ENCODE measurements around the gene EPHB1. TPM values are rescaled to one million over a fixed set of nuclear protein-coding genes. Genes with fewer than 3 reads are reported as not detected.

Gene EPHB1
- total RNA-seq, 2 donors from 2014 or later: 2.3 to 21.2 TPM

DNA sequence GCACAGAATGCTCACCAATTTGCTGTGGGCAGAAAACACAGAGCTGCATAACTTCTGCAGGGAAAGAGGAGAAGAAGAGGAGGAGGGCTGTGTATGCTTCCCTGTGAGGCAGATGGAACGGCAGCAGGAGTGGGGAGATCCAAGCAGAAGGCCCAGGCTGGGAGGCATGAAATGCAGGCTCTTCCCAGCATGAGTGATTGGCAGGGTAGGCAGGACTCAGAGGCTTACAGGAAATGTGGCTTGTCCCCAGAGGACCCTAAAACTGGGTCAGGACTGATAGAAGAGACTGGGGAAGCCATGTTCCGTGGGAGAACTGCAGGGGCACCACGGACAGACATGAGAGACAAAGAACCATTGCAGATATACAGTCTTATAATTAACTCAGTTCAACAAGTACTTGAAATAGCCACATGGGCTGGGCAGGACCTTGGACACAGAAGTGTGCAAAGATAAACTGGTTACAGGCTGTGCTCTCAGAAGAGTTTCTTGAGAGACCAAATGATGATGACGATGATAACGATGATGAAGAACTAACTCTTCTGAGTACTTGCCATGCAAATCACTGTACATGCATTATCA is 286.9 kb downstream of the EPHB1 start:
- H3K9me3 ChIP-seq: no peaks in the 10 kb centered on the region
- intact Hi-C loops (cut with DNase I): no loop called here
- no peak for DNase-seq (ENCODE audit: low spot score)
- no peaks in the 10 kb centered on the region for H3K4me1 ChIP-seq (replicated peaks)
- no peaks in the 10 kb centered on the region for H3K27me3 ChIP-seq (replicated peaks; ENCODE audit: insufficient read depth)
- no peak overlapping the region for H3K4me3 ChIP-seq
- no peaks in the 10 kb centered on the region for H3K36me3 ChIP-seq
- H3K27ac ChIP-seq: no peak overlapping the region
- WGBS: 74% methylated on average over 5 of the region's 5 CpGs
- TF ChIP-seq POLR2A (IDR thresholded peaks at IDR 0.05) (no peak), POLR2AphosphoS5 (IDR thresholded peaks at IDR 0.05) (no peak), CTCF (IDR thresholded peaks at IDR 0.05) (no peak)

DNA sequence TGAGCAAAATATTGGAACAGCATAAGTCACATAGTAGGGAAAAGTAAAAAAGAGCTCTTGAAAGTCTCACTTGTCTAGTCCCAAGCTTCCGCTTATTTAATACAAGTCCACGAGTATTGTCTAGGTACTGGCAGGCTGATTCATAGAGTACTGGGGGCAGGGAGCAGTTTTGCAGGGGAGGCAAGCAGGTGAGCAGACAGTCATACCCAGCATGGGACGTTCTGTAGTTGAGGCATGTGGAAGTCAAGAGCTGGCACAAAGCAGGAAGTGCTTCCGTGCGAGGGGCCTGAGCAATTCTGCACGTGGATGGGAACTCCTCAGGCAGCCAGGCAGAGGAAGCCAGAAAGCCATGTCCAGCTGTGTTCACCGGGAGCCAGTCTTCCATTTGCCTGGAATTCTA is 287.6 kb downstream of the EPHB1 start:
- H3K9me3 ChIP-seq: no peaks in the 10 kb centered on the region
- DNase-seq (ENCODE audit: low spot score): no peak
- H3K4me1 ChIP-seq (replicated peaks): no peaks in the 10 kb centered on the region
- no peak overlapping the region for H3K27ac ChIP-seq
- WGBS: 66% methylated on average over 7 of the region's 7 CpGs
- intact Hi-C loops (cut with DNase I): no loop called here
- TF ChIP-seq POLR2AphosphoS5 (IDR thresholded peaks at IDR 0.05) (no peak), CTCF (IDR thresholded peaks at IDR 0.05) (no peak), POLR2A (IDR thresholded peaks at IDR 0.05) (no peak)
- H3K4me3 ChIP-seq: no peak overlapping the region
- H3K27me3 ChIP-seq (replicated peaks; ENCODE audit: insufficient read depth): no peaks in the 10 kb centered on the region
- no peaks in the 10 kb centered on the region for H3K36me3 ChIP-seq

DNA sequence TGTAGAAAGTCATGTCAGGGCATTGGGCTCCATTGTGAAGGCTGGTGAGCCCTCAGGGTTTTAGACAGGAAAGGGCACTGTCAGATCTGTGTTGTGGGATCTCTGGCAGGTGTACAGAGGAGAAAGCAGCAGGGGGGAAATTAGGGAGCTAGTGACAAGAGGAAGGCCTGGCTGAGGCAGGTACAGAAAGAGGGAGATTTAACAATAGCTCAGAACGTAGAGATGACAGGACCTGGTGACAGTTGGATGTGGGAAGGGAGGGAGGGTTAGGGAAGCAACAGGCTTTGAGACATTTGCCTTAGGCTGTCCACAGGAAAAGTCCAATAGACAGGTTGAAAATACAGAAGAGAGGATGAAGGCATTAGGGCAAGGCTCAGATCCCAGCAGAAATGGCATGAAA is 288.1 kb downstream of the EPHB1 start:
- H3K4me3 ChIP-seq: no peak overlapping the region
- H3K27me3 ChIP-seq (replicated peaks; ENCODE audit: insufficient read depth): no peaks in the 10 kb centered on the region
- no peak for TF ChIP-seq POLR2A (IDR thresholded peaks at IDR 0.05)
- TF ChIP-seq CTCF (IDR thresholded peaks at IDR 0.05): no peak
- no peak for TF ChIP-seq POLR2AphosphoS5 (IDR thresholded peaks at IDR 0.05)
- no peak overlapping the region for H3K27ac ChIP-seq
- H3K4me1 ChIP-seq (replicated peaks): no peaks in the 10 kb centered on the region
- no peaks in the 10 kb centered on the region for H3K9me3 ChIP-seq
- WGBS: 69% methylated on average over 1 of the region's 1 CpG
- no peak for DNase-seq (ENCODE audit: low spot score)
- intact Hi-C loops (cut with DNase I): no loop called here
- H3K36me3 ChIP-seq: no peaks in the 10 kb centered on the region

DNA sequence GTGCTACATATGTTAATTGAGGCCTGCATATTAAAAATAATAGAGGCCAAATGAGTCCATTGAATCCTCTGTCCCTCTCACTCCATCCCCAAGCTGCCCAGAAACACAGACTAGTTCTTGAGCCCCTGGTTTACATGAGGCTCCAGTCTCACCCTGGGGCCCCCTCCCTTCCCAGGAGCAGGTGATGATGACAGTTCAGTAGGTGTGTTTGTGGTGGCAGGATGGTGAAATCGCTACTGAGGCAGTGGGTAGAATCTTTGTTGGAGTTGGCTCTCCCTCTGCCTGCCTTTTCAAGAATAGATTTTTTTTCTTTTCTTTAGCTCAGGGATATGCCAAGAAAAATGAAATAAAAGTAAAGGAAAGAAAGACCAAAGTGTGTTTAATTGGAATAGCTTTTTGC is 288.7 kb downstream of the EPHB1 start:
- H3K36me3 ChIP-seq: no peaks in the 10 kb centered on the region
- no peaks in the 10 kb centered on the region for H3K27me3 ChIP-seq (replicated peaks; ENCODE audit: insufficient read depth)
- H3K9me3 ChIP-seq: no peaks in the 10 kb centered on the region
- no peak overlapping the region for H3K27ac ChIP-seq
- intact Hi-C loops (cut with DNase I): no loop called here
- DNase-seq (ENCODE audit: low spot score): no peak
- no peak overlapping the region for H3K4me3 ChIP-seq
- 31% methylated on average over 1 of the region's 1 CpG for WGBS
- no peaks in the 10 kb centered on the region for H3K4me1 ChIP-seq (replicated peaks)
- TF ChIP-seq POLR2A (IDR thresholded peaks at IDR 0.05) (no peak), POLR2AphosphoS5 (IDR thresholded peaks at IDR 0.05) (no peak), CTCF (IDR thresholded peaks at IDR 0.05) (no peak)

- no peaks in the 10 kb centered on the region for H3K4me1 ChIP-seq (replicated peaks)
- DNase-seq (ENCODE audit: low spot score): no peak
- 69% methylated on average over 7 of the region's 7 CpGs for WGBS
- intact Hi-C loops (cut with DNase I): no loop called here
- TF ChIP-seq POLR2AphosphoS5 (IDR thresholded peaks at IDR 0.05) (no peak), POLR2A (IDR thresholded peaks at IDR 0.05) (no peak), CTCF (IDR thresholded peaks at IDR 0.05) (no peak)
- no peak overlapping the region for H3K27ac ChIP-seq
- no peaks in the 10 kb centered on the region for H3K36me3 ChIP-seq
- H3K9me3 ChIP-seq: no peaks in the 10 kb centered on the region
- H3K4me3 ChIP-seq: no peak overlapping the region
- H3K27me3 ChIP-seq (replicated peaks; ENCODE audit: insufficient read depth): no peaks in the 10 kb centered on the region
Measured at GRCh38 chr3:135084405-135084804, 289.3 kb downstream of the EPHB1 start.
